GM23338 (cell line): ENCODE measurements around the gene TNFRSF12A. TPM values are rescaled to one million over a fixed set of nuclear protein-coding genes. Genes with fewer than 3 reads are reported as not detected.

Source experiments
- ATAC-seq: fragments of 200-7000 bp; cut with Tn5 transposase; 3 replicates; pipeline ENCODE4 v1.9.1; 2020
- DNase-seq: peaks from one replicate; pipeline ENCODE4 v3.0.0-alpha.2; 2015; ENCODE audit warnings: low spot score
- H2AFZ ChIP-seq: fragments of 200-600 bp; sonication (generic); 2 replicates; pipeline ENCODE4 v1.8.0; 2016; ENCODE audit warnings: antibody characterized with exemption, mild to moderate bottlenecking, moderate library complexity
- H3F3A ChIP-seq: fragments of 200-600 bp; sonication (generic); replicated peaks from 2 replicates; pipeline ENCODE4 v1.8.0; 2017; ENCODE audit warnings: antibody characterized with exemption, mixed run types, low read depth
- H3K27ac ChIP-seq: fragments of 200-600 bp; sonication (generic); 2 replicates; pipeline ENCODE4 v1.6.1; 2016; ENCODE audit warnings: low read depth
- H3K27me3 ChIP-seq: fragments of 200-600 bp; sonication (generic); 2 replicates; pipeline ENCODE4 v1.8.0; 2016; ENCODE audit warnings: mild to moderate bottlenecking, mixed run types, moderate library complexity; ENCODE audit not compliant: insufficient read depth
- H3K36me3 ChIP-seq: fragments of 200-600 bp; sonication (generic); 2 replicates; pipeline ENCODE4 v1.8.0; 2016; ENCODE audit warnings: mild to moderate bottlenecking; ENCODE audit not compliant: insufficient read depth
- H3K4me1 ChIP-seq: fragments of 200-600 bp; sonication (generic); 2 replicates; pipeline ENCODE4 v1.8.0; 2016; ENCODE audit warnings: mild to moderate bottlenecking, moderate library complexity; ENCODE audit not compliant: insufficient read depth
- H3K4me2 ChIP-seq: fragments of 200-600 bp; sonication (generic); 2 replicates; pipeline ENCODE4 v1.7.1; 2017; ENCODE audit warnings: mixed run types
- H3K4me3 ChIP-seq: fragments of 200-600 bp; sonication (generic); 2 replicates; pipeline ENCODE4 v1.6.1; 2016; ENCODE audit warnings: mixed run types
- H3K79me2 ChIP-seq: fragments of 200-600 bp; sonication (generic); replicated peaks from 2 replicates; pipeline ENCODE4 v1.8.0; 2017; ENCODE audit warnings: mild to moderate bottlenecking; ENCODE audit not compliant: insufficient read depth
- H3K9me2 ChIP-seq: fragments of 200-600 bp; sonication (generic); 2 replicates; pipeline ENCODE4 v1.8.0; 2017; ENCODE audit not compliant: insufficient read depth
- H4K20me1 ChIP-seq: fragments of 200-600 bp; sonication (generic); replicated peaks from 2 replicates; pipeline ENCODE4 v1.8.0; 2017; ENCODE audit warnings: mild to moderate bottlenecking; ENCODE audit not compliant: insufficient read depth
- H3K27ac Mint-ChIP-seq: 2 replicates; pipeline ENCODE4 v1.8.0; 2020; ENCODE audit warnings: inconsistent platforms, mild to moderate bottlenecking, moderate library complexity, mixed read lengths
- H3K27me3 Mint-ChIP-seq: 3 replicates; pipeline ENCODE4 v1.8.0; 2022; ENCODE audit warnings: low read depth, mild to moderate bottlenecking, moderate library complexity, mixed read lengths, inconsistent platforms; ENCODE audit not compliant: insufficient read depth, poor library complexity
- H3K36me3 Mint-ChIP-seq: 3 replicates; pipeline ENCODE4 v1.8.0; 2021; ENCODE audit warnings: low read depth, mild to moderate bottlenecking, inconsistent platforms, moderate library complexity, mixed read lengths
- H3K4me1 Mint-ChIP-seq: 3 replicates; pipeline ENCODE4 v1.8.0; 2020; ENCODE audit warnings: mild to moderate bottlenecking, inconsistent platforms, mixed read lengths
- H3K4me3 Mint-ChIP-seq: 3 replicates; pipeline ENCODE4 v1.8.0; 2021; ENCODE audit warnings: moderate library complexity, mild to moderate bottlenecking, inconsistent platforms, mixed read lengths
- H3K9me3 Mint-ChIP-seq: 3 replicates; pipeline ENCODE4 v1.8.0; 2020; ENCODE audit warnings: moderate library complexity, mild to moderate bottlenecking, inconsistent platforms, mixed read lengths
- ZNF331 ChIP-seq: fragments of 250-450 bp; sonication (Bioruptor Pico); IDR thresholded peaks from 2 replicates; pipeline ENCODE4 v1.5.0; 2020; ENCODE audit warnings: low read depth, mild to moderate bottlenecking, moderate library complexity
- polyA plus RNA-seq: library from polyadenylated mRNA; unstranded; fragments of >200 nt; fragmentation: Nextera tagmentation; extraction: Ambion mirVana; gene quantifications from 2 replicates; pipeline ENCODE4 v1.2.1, GENCODE V29; 2016
- total RNA-seq: library from RNA; depleted of rRNA; stranded (reverse); fragments of >200 nt; shearing (Covaris generic); gene quantifications from 2 replicates; pipeline ENCODE4 v1.2.3, GENCODE V29; 2014
- TF ChIP-seq, protein P1 (sequence below): IDR thresholded peaks from one replicate; pipeline ENCODE4 v1.6.1; 2018; ENCODE audit warnings: antibody characterized with exemption; ENCODE audit not compliant: unreplicated experiment
- TF ChIP-seq, protein P2 (sequence below): IDR thresholded peaks from 2 replicates; pipeline ENCODE4 v1.6.1; 2016; ENCODE audit warnings: antibody characterized with exemption

The TNFRSF12A gene
- total and polyA plus RNA-seq, 2 experiments from 2014 or later: 78.0 to 152 TPM

DNA sequence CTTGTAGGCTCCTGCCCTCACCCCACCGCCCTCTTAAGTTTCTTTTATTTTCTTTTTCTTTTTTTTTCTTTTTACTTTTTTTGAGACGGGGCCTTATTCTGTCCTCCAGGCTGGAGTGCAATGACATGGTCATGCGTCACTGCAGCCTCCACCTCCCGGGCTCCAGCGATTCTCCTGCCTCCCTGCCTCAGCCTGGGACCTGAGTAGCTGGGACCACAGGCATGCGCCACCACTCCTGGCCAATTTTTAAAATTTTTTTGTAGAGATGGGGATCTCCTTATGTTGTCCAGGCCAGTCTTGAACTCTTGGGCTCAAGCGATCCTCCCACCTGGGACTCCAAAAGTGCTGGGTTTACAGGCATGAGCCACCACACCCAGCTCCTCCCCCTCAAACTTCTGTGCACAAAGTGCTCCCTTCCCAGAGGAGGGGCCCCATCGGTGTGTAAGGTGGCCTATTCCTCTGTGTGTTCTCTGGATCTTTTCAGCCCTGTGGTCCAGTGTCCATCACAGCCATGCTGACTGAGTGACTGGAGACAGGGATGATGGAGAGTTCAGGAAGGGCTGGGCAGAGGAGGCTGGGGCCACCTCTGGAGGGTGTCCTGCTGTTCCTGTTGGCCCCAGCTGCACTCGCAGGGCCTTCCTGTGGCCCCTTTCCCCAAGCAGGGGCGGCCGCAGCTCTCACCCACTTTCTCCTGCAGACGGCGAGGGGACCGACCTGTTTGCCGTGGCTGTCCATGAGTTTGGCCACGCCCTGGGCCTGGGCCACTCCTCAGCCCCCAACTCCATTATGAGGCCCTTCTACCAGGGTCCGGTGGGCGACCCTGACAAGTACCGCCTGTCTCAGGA is 36.4 kb downstream of the TNFRSF12A start:
- Mint-ChIP-seq H3K27ac (no peak overlapping the region), H3K4me3 (no peak overlapping the region), H3K4me1 (peaks cover 24% of the 10 kb centered on the region), H3K9me3 (peaks cover 4% of the 10 kb centered on the region; the same call in 2 of the 3 replicates), H3K36me3 (peaks cover 28% of the 10 kb centered on the region), H3K27me3 (peaks cover 15% of the 10 kb centered on the region)
- no peak for DNase-seq
- Histone ChIP-seq H3K4me3 (no peak overlapping the region), H3K9me2 (no peaks in the 10 kb centered on the region), H4K20me1 (no peaks in the 10 kb centered on the region; the same call in 1 of the 2 replicates), H3K36me3 (no peaks in the 10 kb centered on the region), H3K79me2 (no peaks in the 10 kb centered on the region; the same call in 1 of the 2 replicates), H3F3A (peaks cover 15% of the 10 kb centered on the region), H3K27ac (no peak overlapping the region), H3K27me3 (no peaks in the 10 kb centered on the region; the same call in 1 of the 2 replicates), H3K4me1 (peaks cover 10% of the 10 kb centered on the region), H2AFZ (no peak overlapping the region), H3K4me2 (no peak overlapping the region)
- no peak for TF ChIP-seq ZNF331 (CRISPR knock-in tag)
- ATAC-seq: no peak

DNA sequence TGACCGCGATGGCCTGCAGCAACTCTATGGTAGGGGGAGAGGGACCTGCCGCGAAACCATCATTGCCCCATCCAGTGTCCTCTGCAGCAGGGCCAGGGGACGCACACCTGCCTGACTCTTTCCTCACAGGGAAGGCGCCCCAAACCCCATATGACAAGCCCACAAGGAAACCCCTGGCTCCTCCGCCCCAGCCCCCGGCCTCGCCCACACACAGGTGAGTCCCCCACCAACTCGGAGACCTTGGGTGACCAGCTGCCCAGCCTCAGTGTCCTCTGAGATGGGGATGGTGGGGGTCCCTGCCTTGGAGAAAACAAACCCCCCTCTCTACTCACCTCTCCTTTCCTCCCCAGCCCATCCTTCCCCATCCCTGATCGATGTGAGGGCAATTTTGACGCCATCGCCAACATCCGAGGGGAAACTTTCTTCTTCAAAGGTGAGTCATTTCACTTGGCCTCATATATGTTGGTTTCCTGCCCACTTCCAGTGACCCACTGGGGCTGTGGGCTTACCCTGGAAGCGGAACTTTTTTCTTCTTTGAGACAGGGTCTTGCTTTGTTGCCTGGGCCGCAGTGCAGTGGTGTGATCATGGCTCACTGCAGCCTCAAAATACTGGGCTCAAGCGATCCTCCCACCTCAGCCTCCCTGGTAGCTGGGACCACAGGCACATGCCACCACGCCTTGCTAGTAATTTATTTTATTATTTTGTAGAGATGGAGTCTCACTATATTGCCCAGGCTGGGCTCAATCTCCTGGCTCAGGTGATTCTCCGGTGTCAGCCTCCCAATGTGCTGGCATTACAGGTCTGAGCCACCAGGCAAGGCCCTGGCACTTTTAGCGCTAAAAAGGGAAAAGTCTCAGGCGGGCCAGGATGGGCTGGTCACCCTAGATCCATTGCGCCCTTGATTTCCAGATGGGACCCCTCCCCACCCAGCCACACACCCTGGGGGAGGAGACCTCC is 37.3 kb downstream of the TNFRSF12A start:
- H3K79me2 ChIP-seq: no peaks in the 10 kb centered on the region; the same call in 1 of the 2 replicates
- H3K4me3 Mint-ChIP-seq: peak overlapping the region; percentile 81; the same call in 2 of the 3 replicates
- H3K27me3 Mint-ChIP-seq: peaks cover 15% of the 10 kb centered on the region
- H3K4me3 ChIP-seq: peak overlapping the region; percentile 84
- H3K9me2 ChIP-seq: no peaks in the 10 kb centered on the region
- no peaks in the 10 kb centered on the region; the same call in 1 of the 2 replicates for H4K20me1 ChIP-seq
- peaks cover 15% of the 10 kb centered on the region for H3F3A ChIP-seq
- H3K4me1 ChIP-seq: peaks cover 10% of the 10 kb centered on the region
- no peaks in the 10 kb centered on the region; the same call in 2 of the 3 replicates for H3K9me3 Mint-ChIP-seq
- no peaks in the 10 kb centered on the region for H3K36me3 ChIP-seq
- H2AFZ ChIP-seq: no peak overlapping the region
- no peak overlapping the region for H3K27ac ChIP-seq
- H3K4me2 ChIP-seq: peak overlapping the region; percentile 85
- ATAC-seq (no peak), DNase-seq (peak; percentile 27)
- H3K36me3 Mint-ChIP-seq: peaks cover 22% of the 10 kb centered on the region
- H3K27ac Mint-ChIP-seq: no peak overlapping the region
- TF ChIP-seq, protein P1, sequence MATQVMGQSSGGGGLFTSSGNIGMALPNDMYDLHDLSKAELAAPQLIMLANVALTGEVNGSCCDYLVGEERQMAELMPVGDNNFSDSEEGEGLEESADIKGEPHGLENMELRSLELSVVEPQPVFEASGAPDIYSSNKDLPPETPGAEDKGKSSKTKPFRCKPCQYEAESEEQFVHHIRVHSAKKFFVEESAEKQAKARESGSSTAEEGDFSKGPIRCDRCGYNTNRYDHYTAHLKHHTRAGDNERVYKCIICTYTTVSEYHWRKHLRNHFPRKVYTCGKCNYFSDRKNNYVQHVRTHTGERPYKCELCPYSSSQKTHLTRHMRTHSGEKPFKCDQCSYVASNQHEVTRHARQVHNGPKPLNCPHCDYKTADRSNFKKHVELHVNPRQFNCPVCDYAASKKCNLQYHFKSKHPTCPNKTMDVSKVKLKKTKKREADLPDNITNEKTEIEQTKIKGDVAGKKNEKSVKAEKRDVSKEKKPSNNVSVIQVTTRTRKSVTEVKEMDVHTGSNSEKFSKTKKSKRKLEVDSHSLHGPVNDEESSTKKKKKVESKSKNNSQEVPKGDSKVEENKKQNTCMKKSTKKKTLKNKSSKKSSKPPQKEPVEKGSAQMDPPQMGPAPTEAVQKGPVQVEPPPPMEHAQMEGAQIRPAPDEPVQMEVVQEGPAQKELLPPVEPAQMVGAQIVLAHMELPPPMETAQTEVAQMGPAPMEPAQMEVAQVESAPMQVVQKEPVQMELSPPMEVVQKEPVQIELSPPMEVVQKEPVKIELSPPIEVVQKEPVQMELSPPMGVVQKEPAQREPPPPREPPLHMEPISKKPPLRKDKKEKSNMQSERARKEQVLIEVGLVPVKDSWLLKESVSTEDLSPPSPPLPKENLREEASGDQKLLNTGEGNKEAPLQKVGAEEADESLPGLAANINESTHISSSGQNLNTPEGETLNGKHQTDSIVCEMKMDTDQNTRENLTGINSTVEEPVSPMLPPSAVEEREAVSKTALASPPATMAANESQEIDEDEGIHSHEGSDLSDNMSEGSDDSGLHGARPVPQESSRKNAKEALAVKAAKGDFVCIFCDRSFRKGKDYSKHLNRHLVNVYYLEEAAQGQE: no peak
- TF ChIP-seq, protein P2, sequence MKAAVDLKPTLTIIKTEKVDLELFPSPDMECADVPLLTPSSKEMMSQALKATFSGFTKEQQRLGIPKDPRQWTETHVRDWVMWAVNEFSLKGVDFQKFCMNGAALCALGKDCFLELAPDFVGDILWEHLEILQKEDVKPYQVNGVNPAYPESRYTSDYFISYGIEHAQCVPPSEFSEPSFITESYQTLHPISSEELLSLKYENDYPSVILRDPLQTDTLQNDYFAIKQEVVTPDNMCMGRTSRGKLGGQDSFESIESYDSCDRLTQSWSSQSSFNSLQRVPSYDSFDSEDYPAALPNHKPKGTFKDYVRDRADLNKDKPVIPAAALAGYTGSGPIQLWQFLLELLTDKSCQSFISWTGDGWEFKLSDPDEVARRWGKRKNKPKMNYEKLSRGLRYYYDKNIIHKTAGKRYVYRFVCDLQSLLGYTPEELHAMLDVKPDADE: no peak
- H3K27me3 ChIP-seq: peaks cover 4% of the 10 kb centered on the region; the same call in 1 of the 2 replicates
- H3K4me1 Mint-ChIP-seq: peaks cover 20% of the 10 kb centered on the region
